GM13977 (cell line): Measurements from ENCODE around the gene CATSPERZ.

Experiments used
- DNase-seq: peaks from one replicate; pipeline ENCODE4 v3.0.0; 2012; ENCODE audit warnings: low spot score
- CTCF ChIP-seq: IDR thresholded peaks from 2 replicates; pipeline ENCODE4 v1.5.1; 2012; ENCODE audit warnings: mild to moderate bottlenecking, control low read depth; ENCODE audit not compliant: insufficient read depth; ENCODE audit errors: extremely low read depth, missing control alignments
- in situ Hi-C: fragments of 300-500 bp; cut with MboI; formaldehyde crosslinking; loops from one replicate; pipeline ENCODE4 v1.12.0; 2022; ENCODE audit warnings: low sequenced_read_pairs, low pct_unique_long_range_greater_than_20kb, mixed read lengths, inconsistent platforms; ENCODE audit not compliant: unreplicated experiment

CATSPERZ gene

GRCh38 chr11:64291752-64292459, 8.3 kb upstream of the CATSPERZ start:
- in situ Hi-C loops, result no loop called here
- no peak for DNase-seq

GRCh38 chr11:64292460-64293254, 7.5 kb upstream of the CATSPERZ start:
- in situ Hi-C loops, result no loop called here
- no peak for TF ChIP-seq CTCF
- no peak for DNase-seq

More at GRCh38 chr11:64291752-64292459, 8.3 kb upstream of the CATSPERZ start:
- TF ChIP-seq CTCF, result no peak

GRCh38 chr11:64294774-64295173, 5.4 kb upstream of the CATSPERZ start:
- in situ Hi-C loops, result no loop called here
- TF ChIP-seq CTCF, result no peak
- no peak for DNase-seq

- no peak for DNase-seq
- no peak for TF ChIP-seq CTCF
- in situ Hi-C loops, result no loop called here
These were observed 4.4 kb upstream of the CATSPERZ start for GRCh38 chr11:64295760-64296159.

GRCh38 chr11:64296236-64296635, 3.9 kb upstream of the CATSPERZ start:
- in situ Hi-C loops, result no loop called here
- TF ChIP-seq CTCF, result no peak
- no peak for DNase-seq

- TF ChIP-seq CTCF, result no peak
- in situ Hi-C loops, result no loop called here
- no peak for DNase-seq
These were observed 3.1 kb upstream of the CATSPERZ start for GRCh38 chr11:64296830-64297698.
